GM12874 (cell line): ENCODE results near the gene SLC4A4.

Experiments used
- TF ChIP-seq, protein P1 (sequence below): IDR thresholded peaks from 2 replicates; pipeline ENCODE4 v1.5.1; 2011; ENCODE audit warnings: low read depth, mild to moderate bottlenecking, control low read depth, low read length, moderate library complexity; ENCODE audit not compliant: insufficient read depth

SLC4A4 gene

DNA sequence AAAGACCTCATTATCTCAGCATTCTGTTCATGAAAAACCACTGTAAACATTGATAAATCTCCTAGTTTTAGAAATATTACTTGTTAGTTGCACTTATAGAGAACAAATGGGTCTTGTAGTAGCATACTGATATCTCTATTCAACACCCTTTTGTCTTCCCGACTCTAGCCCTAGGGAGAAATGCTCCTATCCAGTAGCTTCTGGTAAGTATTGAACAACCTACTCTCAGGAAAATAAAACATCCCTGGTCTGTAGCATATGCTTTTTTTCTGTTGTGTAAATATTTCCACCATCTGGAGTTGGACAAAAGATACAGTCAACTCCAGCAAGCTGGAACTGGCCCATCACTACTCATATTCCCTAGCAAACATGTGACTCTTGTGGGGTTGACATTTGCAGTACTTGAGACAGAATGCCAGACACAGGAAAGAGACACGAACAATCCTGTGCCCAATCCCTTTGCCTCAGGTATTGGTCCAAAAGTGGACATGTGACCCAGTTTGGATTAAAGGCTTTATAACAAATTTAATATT is 256.8 kb downstream of the SLC4A4 start:
- TF ChIP-seq, protein P1, sequence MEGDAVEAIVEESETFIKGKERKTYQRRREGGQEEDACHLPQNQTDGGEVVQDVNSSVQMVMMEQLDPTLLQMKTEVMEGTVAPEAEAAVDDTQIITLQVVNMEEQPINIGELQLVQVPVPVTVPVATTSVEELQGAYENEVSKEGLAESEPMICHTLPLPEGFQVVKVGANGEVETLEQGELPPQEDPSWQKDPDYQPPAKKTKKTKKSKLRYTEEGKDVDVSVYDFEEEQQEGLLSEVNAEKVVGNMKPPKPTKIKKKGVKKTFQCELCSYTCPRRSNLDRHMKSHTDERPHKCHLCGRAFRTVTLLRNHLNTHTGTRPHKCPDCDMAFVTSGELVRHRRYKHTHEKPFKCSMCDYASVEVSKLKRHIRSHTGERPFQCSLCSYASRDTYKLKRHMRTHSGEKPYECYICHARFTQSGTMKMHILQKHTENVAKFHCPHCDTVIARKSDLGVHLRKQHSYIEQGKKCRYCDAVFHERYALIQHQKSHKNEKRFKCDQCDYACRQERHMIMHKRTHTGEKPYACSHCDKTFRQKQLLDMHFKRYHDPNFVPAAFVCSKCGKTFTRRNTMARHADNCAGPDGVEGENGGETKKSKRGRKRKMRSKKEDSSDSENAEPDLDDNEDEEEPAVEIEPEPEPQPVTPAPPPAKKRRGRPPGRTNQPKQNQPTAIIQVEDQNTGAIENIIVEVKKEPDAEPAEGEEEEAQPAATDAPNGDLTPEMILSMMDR = no peak

GRCh38 chr4:71599578-71599977 is 260.8 kb downstream of the SLC4A4 start:
- TF ChIP-seq, protein P1 = no peak

DNA sequence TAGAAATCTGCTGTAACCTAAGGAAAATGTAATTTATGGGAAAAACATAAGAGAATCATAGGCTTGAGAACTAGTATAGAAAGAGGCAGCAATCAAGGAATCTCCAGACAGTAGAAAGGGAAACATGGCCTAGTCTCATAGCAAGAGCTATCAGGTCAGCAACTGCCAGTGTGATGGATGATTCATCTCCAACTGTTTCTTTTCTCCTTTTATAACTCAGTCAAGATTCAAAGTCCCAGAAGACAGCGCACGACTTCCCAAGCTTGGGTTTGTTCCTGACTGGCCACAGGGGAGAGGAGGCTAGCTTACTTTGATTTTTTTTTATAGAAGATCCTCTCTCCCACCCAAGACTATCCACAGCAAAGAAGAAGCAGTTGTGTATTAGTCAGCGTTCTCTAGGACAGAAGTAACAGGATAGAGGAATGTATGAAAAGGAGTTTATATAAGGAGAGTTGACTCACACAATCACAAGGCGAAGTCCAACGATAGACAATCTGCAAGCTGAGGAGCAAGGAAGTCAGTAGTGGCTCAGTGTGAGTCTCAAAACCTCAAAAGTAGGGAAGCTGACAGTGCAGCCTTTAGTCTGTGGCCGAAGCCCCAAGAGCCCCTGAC is 263.6 kb downstream of the SLC4A4 start:
- TF ChIP-seq, protein P1 = no peak

DNA sequence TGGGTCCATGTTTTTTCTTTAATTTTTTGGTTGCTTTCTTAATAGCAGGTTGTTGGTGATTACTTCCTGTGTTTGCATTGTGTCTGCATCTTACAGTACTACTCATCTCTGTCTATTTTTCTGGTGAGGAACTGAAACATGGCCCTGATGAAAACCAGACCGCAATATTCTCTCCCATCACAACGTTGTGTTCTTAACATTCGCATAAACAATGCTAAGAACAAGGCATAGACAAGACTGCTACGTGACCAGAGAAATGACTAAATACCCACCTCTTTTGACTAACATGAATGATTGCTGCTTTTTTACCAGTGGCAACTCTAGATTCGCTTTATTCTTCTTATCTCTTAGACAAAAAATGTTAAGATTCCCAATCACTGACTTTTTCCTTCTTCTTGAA is 266.0 kb downstream of the SLC4A4 start:
- TF ChIP-seq, protein P1 = no peak

- TF ChIP-seq, protein P1 = no peak
Measured at GRCh38 chr4:71607109-71607508, 268.3 kb downstream of the SLC4A4 start.

GRCh38 chr4:71607780-71608677 is 269.2 kb downstream of the SLC4A4 start:
- TF ChIP-seq, protein P1 = no peak

DNA sequence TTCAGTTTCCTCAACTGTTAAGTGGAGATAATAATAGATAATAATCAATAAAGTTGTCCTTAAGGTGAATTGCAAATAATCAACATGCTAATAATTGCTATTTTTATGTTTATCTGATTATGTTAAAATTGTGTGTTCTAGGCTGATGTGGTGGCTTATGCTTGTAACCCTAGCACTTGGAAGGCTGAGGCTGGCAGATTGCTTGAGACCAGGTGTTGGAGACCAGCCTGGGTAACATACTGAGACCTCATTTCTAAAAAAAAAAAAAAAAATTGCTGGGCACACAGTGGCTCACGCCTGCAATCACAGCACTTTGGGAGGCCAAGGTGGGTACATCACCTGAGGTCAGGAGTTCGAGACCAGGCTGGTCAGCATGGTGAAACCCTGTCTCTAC is 269.9 kb downstream of the SLC4A4 start:
- TF ChIP-seq, protein P1 = no peak
